IMR-90 (cell line): ENCODE data around the gene CXCL3.

ENCODE experiments used
- CEBPB ChIP-seq: IDR thresholded peaks from 2 replicates; pipeline ENCODE4 v1.6.1; 2012; ENCODE audit warnings: low read depth, low read length, improper control_type of control experiment
- CTCF ChIP-seq: conservative IDR thresholded peaks from 2 replicates; pipeline ENCODE4 v1.5.1; 2012; ENCODE audit warnings: mild to moderate bottlenecking, low read depth, low read length, improper control_type of control experiment
- FOS ChIP-seq: fragments of 150-350 bp; IDR thresholded peaks from 2 replicates; pipeline ENCODE4 v1.6.1; 2016; ENCODE audit warnings: low read depth, low read length
- MXI1 ChIP-seq: IDR thresholded peaks from 2 replicates; pipeline ENCODE4 v1.6.1; 2012; ENCODE audit warnings: low read depth, mild to moderate bottlenecking, low read length, moderate library complexity, borderline replicate concordance
- POLR2A ChIP-seq: IDR thresholded peaks from 2 replicates; pipeline ENCODE4 v1.6.1; 2012; ENCODE audit warnings: mild to moderate bottlenecking, low read depth, low read length
- RAD21 ChIP-seq: IDR thresholded peaks from 2 replicates; pipeline ENCODE4 v1.6.1; 2012; ENCODE audit warnings: low read length, improper control_type of control experiment
- RFX5 ChIP-seq: IDR thresholded peaks from 2 replicates; pipeline ENCODE4 v1.8.0; 2012; ENCODE audit warnings: low read depth, mild to moderate bottlenecking, low read length, moderate library complexity

- TF ChIP-seq CTCF (no peak), MXI1 (no peak), POLR2A (no peak), CEBPB (no peak), RFX5 (no peak), RAD21 (no peak), FOS (no peak)
These were observed 29.1 kb upstream of the CXCL3 start for GRCh38 chr4:74067586-74067985.
